OCI-LY7 (cell line): ENCODE data around the gene UBTD2. TPM values are rescaled to one million over a fixed set of nuclear protein-coding genes. Genes with fewer than 3 reads are reported as not detected.

Experiments used
- BruUV-seq: library from RNA; stranded (reverse); fragments of 400-500 nt; replicated peaks from 2 replicates; lab custom pipeline; 2021; lab: Mats Ljungman, UMichigan
- CTCF ChIA-PET: fragments of 300-600 bp; sonication (Branson Sonifier 250); formaldehyde crosslinking; loops from one replicate; lab custom pipeline; 2022; ENCODE audit warnings: antibody characterized with exemption; ENCODE audit not compliant: unreplicated experiment; lab: Charles Lee
- POLR2A ChIA-PET: fragments of 300-600 bp; sonication (Branson Sonifier 250); formaldehyde crosslinking; loops from one replicate; lab custom pipeline; 2022; ENCODE audit warnings: antibody characterized with exemption; lab: Charles Lee
- DNase-seq: peaks from one replicate; pipeline ENCODE4 v3.0.0-alpha.2; 2015; ENCODE audit warnings: low spot score
- H2AFZ ChIP-seq: fragments of 200-600 bp; sonication (generic), shearing (Covaris generic); 2 replicates; pipeline ENCODE4 v1.6.1; 2014; ENCODE audit warnings: mild to moderate bottlenecking, antibody characterized with exemption, low read length, moderate library complexity
- H3K27ac ChIP-seq: fragments of 200-600 bp; sonication (generic); 2 replicates; pipeline ENCODE4 v1.5.1; 2014; ENCODE audit warnings: mixed run types, low read depth, mild to moderate bottlenecking, moderate library complexity, low read length, inconsistent platforms; ENCODE audit not compliant: poor library complexity, severe bottlenecking
- H3K36me3 ChIP-seq: fragments of 200-600 bp; sonication (generic); 2 replicates; pipeline ENCODE4 v1.6.1; 2014; ENCODE audit warnings: mild to moderate bottlenecking, antibody characterized with exemption, low read length, moderate library complexity, mixed read lengths; ENCODE audit not compliant: insufficient read depth
- H3K4me1 ChIP-seq: fragments of 200-600 bp; sonication (generic); 2 replicates; pipeline ENCODE4 v1.5.1; 2014; ENCODE audit warnings: mild to moderate bottlenecking, low read length; ENCODE audit not compliant: insufficient read depth, poor library complexity, severe bottlenecking
- H3K4me2 ChIP-seq: fragments of 200-600 bp; sonication (generic); 2 replicates; pipeline ENCODE4 v1.6.1; 2014; ENCODE audit warnings: mild to moderate bottlenecking, low read length
- H3K4me3 ChIP-seq: fragments of 200-600 bp; sonication (generic); 2 replicates; pipeline ENCODE4 v1.5.1; 2014; ENCODE audit warnings: mild to moderate bottlenecking, low read depth, low read length; ENCODE audit not compliant: poor library complexity, severe bottlenecking
- H3K79me2 ChIP-seq: fragments of 200-600 bp; sonication (generic); 2 replicates; pipeline ENCODE4 v1.6.1; 2016; ENCODE audit warnings: low read depth, mild to moderate bottlenecking, low read length, moderate library complexity, mixed read lengths; ENCODE audit not compliant: insufficient read depth
- H3K9me2 ChIP-seq: fragments of 200-600 bp; sonication (generic); 2 replicates; pipeline ENCODE4 v1.6.1; 2016; ENCODE audit warnings: mild to moderate bottlenecking, low read length, mixed read lengths; ENCODE audit not compliant: insufficient read depth
- H3K9me3 ChIP-seq: fragments of 200-600 bp; sonication (generic); 2 replicates; pipeline ENCODE4 v1.6.1; 2014; ENCODE audit warnings: mild to moderate bottlenecking, mixed run types, low read length, mixed read lengths
- H4K20me1 ChIP-seq: fragments of 200-600 bp; sonication (generic); 2 replicates; pipeline ENCODE4 v1.6.1; 2014; ENCODE audit warnings: mild to moderate bottlenecking, antibody characterized with exemption, low read length, moderate library complexity, mixed read lengths; ENCODE audit not compliant: insufficient read depth
- CTCF ChIP-seq: fragments of 200-600 bp; sonication (generic); conservative IDR thresholded peaks from 2 replicates; pipeline ENCODE4 v1.5.1; 2014; ENCODE audit warnings: mild to moderate bottlenecking, antibody characterized with exemption, low read length, moderate library complexity, mixed read lengths
- EZH2phosphoT487 ChIP-seq: fragments of 200-600 bp; sonication (generic); IDR thresholded peaks from 2 replicates; pipeline ENCODE4 v1.6.1; 2018; ENCODE audit warnings: low read depth, borderline replicate concordance, mild to moderate bottlenecking, mixed run types, antibody characterized with exemption, low read length, moderate library complexity, mixed read lengths
- intact Hi-C: fragments of 100-400 bp; cut with micrococcal nuclease; formaldehyde crosslinking; loops from one replicate; pipeline ENCODE4 v1.10.0; 2022; ENCODE audit not compliant: unreplicated experiment
- total RNA-seq, 2 experiments: library from RNA; depleted of rRNA in 1 of 2; stranded (reverse); fragments of >200 nt in 1 of 2; shearing (Covaris generic) in 1 of 2; gene quantifications; 2 replicates each; pipeline ENCODE4 v1.2.3, GENCODE V29; 2014 to 2022

The UBTD2 gene
- total RNA-seq, 2 experiments from 2014 or later: 16.0 to 19.8 TPM

GRCh38 chr5:172319708-172320441 is 36.3 kb upstream of the UBTD2 start:
- intact Hi-C loops: no loop called here
- peaks cover 6% of the 10 kb centered on the region for H3K4me1 ChIP-seq
- no peaks in the 10 kb centered on the region for H3K79me2 ChIP-seq
- DNase-seq: no peak
- no peaks in the 10 kb centered on the region for H3K36me3 ChIP-seq
- no peaks in the 10 kb centered on the region for H3K9me2 ChIP-seq
- TF ChIP-seq EZH2phosphoT487 (no peak), CTCF (no peak)
- no peaks in the 10 kb centered on the region for H4K20me1 ChIP-seq
- ChIA-PET CTCF (no interaction called here), POLR2A (interaction anchor here (0.6 to 0.7 kb wide), 3 partner anchors 20 to 372 kb away, joined by 3 to 4 read pairs (median 3); no protein-coding TSS in a partner anchor)
- no peak overlapping the region for H3K4me2 ChIP-seq
- no peak overlapping the region for H3K4me3 ChIP-seq
- no peaks in the 10 kb centered on the region for H3K9me3 ChIP-seq
- no TSS peak for BruUV-seq
- no peak overlapping the region for H2AFZ ChIP-seq
- H3K27ac ChIP-seq: no peak overlapping the region

- no peaks in the 10 kb centered on the region for H3K79me2 ChIP-seq
- POLR2A ChIA-PET: no interaction called here
- H3K4me1 ChIP-seq: no peaks in the 10 kb centered on the region
- no peak overlapping the region for H2AFZ ChIP-seq
- H3K9me2 ChIP-seq: no peaks in the 10 kb centered on the region
- intact Hi-C loops: no loop called here
- no peaks in the 10 kb centered on the region for H4K20me1 ChIP-seq
- DNase-seq: no peak
- CTCF ChIA-PET: no interaction called here
- H3K9me3 ChIP-seq: no peaks in the 10 kb centered on the region
- TF ChIP-seq EZH2phosphoT487 (no peak), CTCF (no peak)
- H3K27ac ChIP-seq: no peak overlapping the region
- no peak overlapping the region for H3K4me3 ChIP-seq
- BruUV-seq: no TSS peak
- no peak overlapping the region for H3K4me2 ChIP-seq
- no peaks in the 10 kb centered on the region for H3K36me3 ChIP-seq
Measured at GRCh38 chr5:172315587-172316493, 32.3 kb upstream of the UBTD2 start.

GRCh38 chr5:172313915-172314314 is 30.4 kb upstream of the UBTD2 start:
- CTCF ChIA-PET: no interaction called here
- intact Hi-C loops: no loop called here
- Histone ChIP-seq H3K79me2 (no peaks in the 10 kb centered on the region), H3K9me2 (no peaks in the 10 kb centered on the region), H2AFZ (no peak overlapping the region), H3K36me3 (no peaks in the 10 kb centered on the region), H3K4me1 (no peaks in the 10 kb centered on the region), H3K4me3 (no peak overlapping the region), H3K4me2 (no peak overlapping the region), H3K27ac (no peak overlapping the region), H4K20me1 (no peaks in the 10 kb centered on the region), H3K9me3 (no peaks in the 10 kb centered on the region)
- DNase-seq: no peak
- POLR2A ChIA-PET: no interaction called here
- no TSS peak for BruUV-seq
- TF ChIP-seq CTCF (no peak), EZH2phosphoT487 (no peak)
